DOHH2 (cell line): Measurements from ENCODE around the gene NDUFB3.

Experiments used
- CTCF ChIP-seq: fragments of 200-600 bp; sonication (generic); IDR thresholded peaks from one replicate; pipeline ENCODE4 v1.5.1; 2014; ENCODE audit warnings: antibody characterized with exemption, mild to moderate bottlenecking, low read depth, low read length; ENCODE audit not compliant: poor library complexity, severe bottlenecking
- EZH2phosphoT487 ChIP-seq: fragments of 200-600 bp; sonication (generic); IDR thresholded peaks from 2 replicates; pipeline ENCODE4 v1.6.1; 2017; ENCODE audit warnings: borderline replicate concordance, mild to moderate bottlenecking, antibody characterized with exemption, low read length, moderate library complexity, mixed read lengths

GRCh38 chr2:201064797-201065329 lies 6.9 kb upstream of the NDUFB3 start:
- TF ChIP-seq CTCF (no peak), EZH2phosphoT487 (no peak)
